Stimulated activated CD8-positive, alpha-beta memory T cell treated with anti-CD3 and anti-CD28 coated beads, Interleukin-12 subunit alpha, Interleukin-12 subunit beta, amount 100 ng/mL, for 1 hour (primary cell): ENCODE results near the gene COX7B.

Experiments used
- DNase-seq: peaks from one replicate; pipeline ENCODE4 v3.0.0-alpha.2; 2020; ENCODE audit warnings: low read depth

Gene COX7B

DNA sequence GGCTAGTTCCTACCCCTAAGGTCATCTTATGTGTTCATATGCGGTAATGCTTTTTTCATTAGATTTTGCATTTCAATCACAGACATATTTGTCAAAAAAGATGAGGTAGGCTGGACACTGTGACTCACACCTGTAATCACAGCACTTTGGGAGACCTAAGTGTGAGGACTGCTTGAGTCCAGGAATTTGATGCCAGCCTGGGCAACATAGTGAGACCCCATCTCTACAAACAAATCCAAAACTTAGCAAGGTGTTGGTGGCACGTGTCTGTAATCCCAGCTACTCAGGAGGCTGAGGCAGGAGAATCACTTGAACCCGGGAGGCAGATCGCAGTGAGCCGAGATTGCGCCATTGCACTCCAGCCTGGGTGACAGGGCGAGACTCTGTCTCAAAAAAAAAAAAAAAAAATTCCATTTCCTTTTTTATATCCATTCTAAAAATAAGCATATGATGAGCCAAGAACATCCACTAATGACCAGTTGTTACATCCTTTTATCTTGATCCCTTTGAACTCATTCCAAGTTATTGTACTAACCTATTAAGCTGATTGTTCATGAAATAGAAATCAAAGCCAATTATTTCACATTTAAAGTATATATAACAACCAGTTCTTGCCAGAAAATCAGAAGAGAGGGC lies 46.8 kb downstream of the COX7B start:
- no peak for DNase-seq

DNA sequence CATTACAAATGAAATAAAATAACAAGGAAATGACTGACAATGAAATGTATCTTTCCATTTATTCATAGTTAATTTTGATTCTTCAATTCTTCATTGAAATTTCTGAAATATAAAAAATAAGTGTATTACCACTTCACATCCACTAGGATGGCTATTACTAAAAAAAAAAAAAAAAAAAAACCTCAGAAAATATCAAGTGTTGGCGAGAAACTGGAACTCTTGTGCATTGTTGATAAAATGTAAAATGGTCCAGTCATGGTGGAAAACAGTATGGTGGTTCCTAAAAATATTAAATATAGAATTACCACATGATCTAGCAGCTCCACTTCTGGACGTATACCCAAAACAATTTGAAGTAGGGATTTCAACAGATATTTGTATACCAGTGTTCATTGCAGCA lies 47.3 kb downstream of the COX7B start:
- no peak for DNase-seq

DNA sequence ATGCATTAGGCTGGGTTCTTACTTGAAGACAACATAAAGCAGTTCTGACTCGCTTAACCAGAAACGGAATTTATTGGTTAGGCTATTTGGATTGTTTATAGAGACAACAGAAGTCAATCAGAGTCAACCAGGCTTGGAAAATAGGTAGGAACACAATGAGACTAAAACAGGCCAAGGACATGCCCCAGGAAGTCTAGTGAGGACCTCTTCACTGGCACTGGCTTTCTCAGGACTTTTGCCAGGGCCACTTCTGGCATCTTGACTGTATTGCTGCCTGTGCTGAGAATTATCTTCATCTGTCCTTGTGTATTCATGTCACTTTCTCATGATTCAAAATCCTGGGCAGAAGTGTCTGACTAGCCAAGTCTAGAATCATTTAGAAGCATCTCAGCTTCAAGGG lies 50.6 kb downstream of the COX7B start:
- no peak for DNase-seq

DNA sequence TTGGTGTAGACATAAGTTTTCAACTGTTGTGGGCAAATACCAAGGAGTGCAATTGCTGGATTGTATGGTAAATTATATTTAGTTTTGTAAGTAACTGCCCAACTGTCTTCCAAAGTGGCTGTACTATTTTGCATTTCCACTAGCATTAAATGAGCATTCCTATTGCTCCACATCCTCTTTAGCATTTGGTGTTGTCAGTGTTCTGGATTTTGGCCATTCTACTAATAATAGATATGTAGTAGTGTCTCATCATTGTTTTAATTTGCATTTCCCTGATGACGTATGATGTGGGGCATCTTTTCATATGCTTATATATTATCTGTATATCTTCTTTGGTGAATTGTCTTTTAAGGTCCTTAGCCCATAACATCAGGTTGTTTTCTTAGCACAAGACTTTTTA lies 52.9 kb downstream of the COX7B start:
- DNase-seq: no peak

DNA sequence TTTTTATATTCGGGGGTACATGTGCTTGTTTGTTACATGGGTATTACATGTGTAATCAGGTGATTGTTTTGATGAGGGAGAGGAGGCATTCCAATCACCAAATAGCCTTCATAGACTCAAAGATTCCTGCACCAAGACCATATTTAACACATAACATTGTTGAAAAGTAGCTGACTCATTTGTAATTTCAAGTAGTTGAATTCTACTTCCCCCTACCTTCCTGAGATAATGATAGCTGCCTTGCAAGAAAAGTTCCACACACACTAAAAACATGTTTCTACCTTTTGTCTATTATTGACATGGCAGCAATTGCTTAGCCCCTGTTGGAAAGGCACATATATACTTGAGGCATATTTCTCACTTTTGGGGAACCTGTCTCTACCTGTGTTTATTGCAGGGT lies 54.0 kb downstream of the COX7B start:
- no peak for DNase-seq

DNA sequence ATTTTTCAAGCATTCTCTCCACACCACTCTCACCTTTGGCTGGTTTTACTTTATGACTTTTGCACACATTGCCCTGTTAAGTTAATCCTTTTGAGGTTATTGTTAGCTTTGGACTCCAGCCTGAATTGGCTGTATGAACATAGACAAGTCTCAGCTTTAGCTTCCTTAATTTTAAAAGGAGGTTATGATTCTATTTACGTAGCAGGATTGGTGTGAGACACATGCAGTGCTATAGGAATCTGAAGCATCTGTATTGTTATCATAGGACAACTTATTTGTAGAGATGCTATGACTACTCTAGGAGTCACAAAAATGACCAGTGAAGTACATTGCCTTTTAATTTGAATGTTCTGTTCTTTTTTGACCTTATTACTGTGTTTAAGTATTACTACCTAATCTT lies 54.4 kb downstream of the COX7B start:
- DNase-seq: no peak
